Panc1 (cell line): ENCODE results near the gene TSTD2. TPM values are rescaled to one million over a fixed set of nuclear protein-coding genes. Genes with fewer than 3 reads are reported as not detected.

Source experiments
- ATAC-seq: fragments of 200-7000 bp; cut with Tn5 transposase; 2 replicates; pipeline ENCODE4 v1.9.1; 2020; ENCODE audit warnings: mild to moderate bottlenecking, moderate library complexity
- BruUV-seq: library from RNA; stranded (reverse); fragments of 400-500 nt; replicated peaks from 2 replicates; lab custom pipeline; 2021; lab: Mats Ljungman, UMichigan
- CTCF ChIA-PET: fragments of 300-600 bp; sonication (Branson Sonifier 250); formaldehyde crosslinking; loops from one replicate; lab custom pipeline; 2022; ENCODE audit warnings: antibody characterized with exemption; lab: Charles Lee
- POLR2A ChIA-PET: fragments of 300-600 bp; sonication (Branson Sonifier 250); formaldehyde crosslinking; loops from one replicate; lab custom pipeline; 2022; ENCODE audit warnings: antibody characterized with exemption; lab: Charles Lee
- DNase-seq: peaks from one replicate; pipeline ENCODE4 v3.0.0-alpha.2; 2010; ENCODE audit warnings: low read depth, low spot score
- H3K27ac ChIP-seq: 2 replicates; pipeline ENCODE4 v1.5.1; 2011; ENCODE audit warnings: mild to moderate bottlenecking, low read length, inconsistent platforms
- H3K27me3 ChIP-seq: fragments of 200-500 bp; sonication (Bioruptor generic); 2 replicates; pipeline ENCODE4 v1.6.0; 2014; ENCODE audit warnings: low read length, inconsistent platforms; ENCODE audit not compliant: control insufficient read depth, insufficient read depth
- H3K36me3 ChIP-seq: fragments of 200-500 bp; sonication (Bioruptor generic); 2 replicates; pipeline ENCODE4 v1.5.1; 2014; ENCODE audit warnings: inconsistent platforms, mild to moderate bottlenecking, low read length, moderate library complexity; ENCODE audit not compliant: control insufficient read depth, insufficient read depth
- H3K4me1 ChIP-seq: 2 replicates; pipeline ENCODE4 v1.5.1; 2011; ENCODE audit warnings: inconsistent platforms, mild to moderate bottlenecking, low read length, moderate library complexity; ENCODE audit not compliant: control insufficient read depth, insufficient read depth
- H3K4me3 ChIP-seq, 2 experiments: 2 replicates each; pipeline ENCODE4 v1.5.1; 2011 to 2012; ENCODE audit warnings: low read depth in 2 of 2, low read length in 2 of 2, mild to moderate bottlenecking in 2 of 2, inconsistent platforms in 1 of 2, moderate library complexity in 1 of 2
- H3K9me3 ChIP-seq: fragments of 200-500 bp; sonication (Bioruptor generic); 2 replicates; pipeline ENCODE4 v1.5.1; 2014; ENCODE audit warnings: low read depth, mild to moderate bottlenecking, inconsistent platforms, low read length, moderate library complexity; ENCODE audit not compliant: control insufficient read depth, insufficient read depth
- POLR2AphosphoS5 ChIP-seq: IDR thresholded peaks from 2 replicates; pipeline ENCODE4 v1.6.1; 2012; ENCODE audit warnings: mild to moderate bottlenecking, low read depth, low read length, moderate library complexity
- SIN3A ChIP-seq: IDR thresholded peaks from 2 replicates; pipeline ENCODE4 v1.6.1; 2012; ENCODE audit warnings: low read depth, mild to moderate bottlenecking, low read length, moderate library complexity, borderline replicate concordance; ENCODE audit not compliant: insufficient read depth
- TCF7L2 ChIP-seq: IDR thresholded peaks from 2 replicates; pipeline ENCODE4 v1.6.1; 2011; ENCODE audit warnings: mild to moderate bottlenecking, low read depth, low read length, inconsistent platforms
- in situ Hi-C: cut with HindIII; loops from 2 replicates; pipeline ENCODE4 v1.10.0; 2016; ENCODE audit warnings: low sequenced_read_pairs, low pct_unique_long_range_greater_than_20kb
- intact Hi-C: fragments of 100-400 bp; cut with micrococcal nuclease; formaldehyde crosslinking; loops from one replicate; pipeline ENCODE4 v1.10.0; 2022; ENCODE audit not compliant: unreplicated experiment
- total RNA-seq: library from RNA; stranded (reverse); gene quantifications from one replicate; pipeline ENCODE4 v1.2.1, GENCODE V29; 2021; ENCODE audit not compliant: unreplicated experiment
- TF ChIP-seq, protein P1 (sequence below), 2 experiments: IDR thresholded peaks; 2 replicates each; pipeline ENCODE4 v1.6.1; 2011 to 2012; ENCODE audit warnings: low read depth in 2 of 2, control low read depth in 1 of 2, low read length in 1 of 2, mild to moderate bottlenecking in 1 of 2, moderate library complexity in 1 of 2; ENCODE audit not compliant: insufficient read depth in 1 of 2
- TF ChIP-seq, protein P2 (sequence below): fragments of 450-650 bp; IDR thresholded peaks from 2 replicates; pipeline ENCODE4 v1.5.1; 2017; ENCODE audit warnings: mild to moderate bottlenecking

Gene TSTD2
- total RNA-seq, 1 experiment from 2014 or later: 10.1 TPM

DNA sequence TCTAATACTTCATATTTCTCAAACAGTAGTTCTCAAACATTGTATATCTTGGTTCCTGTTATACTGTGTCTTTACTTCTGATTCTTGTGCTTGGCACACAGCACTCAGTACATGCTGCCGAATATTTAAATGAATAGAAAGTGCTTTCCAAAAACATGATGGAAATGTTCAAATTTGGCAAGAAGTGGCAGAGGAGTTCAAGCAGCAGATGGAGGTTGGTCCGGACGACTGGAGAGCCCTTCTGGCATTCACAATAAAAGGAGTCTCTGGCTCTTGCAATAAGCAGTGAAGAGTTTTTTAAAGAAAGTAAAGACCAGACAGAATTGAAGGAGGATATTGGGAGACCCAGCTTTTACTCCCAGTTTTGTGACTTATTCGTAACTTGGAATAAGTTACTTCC lies 36.3 kb downstream of the TSTD2 start:
- ChIA-PET CTCF (interaction anchor here (0.6 kb wide), 2 partner anchors 29 to 88 kb away, joined by 3 to 13 read pairs; no protein-coding TSS in a partner anchor), POLR2A (no interaction called here)
- H3K27me3 ChIP-seq: no peaks in the 10 kb centered on the region
- DNase-seq (no peak), ATAC-seq (no peak)
- in situ Hi-C loops: no loop called here
- no peaks in the 10 kb centered on the region for H3K36me3 ChIP-seq
- no peak for TF ChIP-seq SIN3A
- no peak for TF ChIP-seq TCF7L2
- TF ChIP-seq POLR2AphosphoS5: no peak
- TF ChIP-seq, protein P1, sequence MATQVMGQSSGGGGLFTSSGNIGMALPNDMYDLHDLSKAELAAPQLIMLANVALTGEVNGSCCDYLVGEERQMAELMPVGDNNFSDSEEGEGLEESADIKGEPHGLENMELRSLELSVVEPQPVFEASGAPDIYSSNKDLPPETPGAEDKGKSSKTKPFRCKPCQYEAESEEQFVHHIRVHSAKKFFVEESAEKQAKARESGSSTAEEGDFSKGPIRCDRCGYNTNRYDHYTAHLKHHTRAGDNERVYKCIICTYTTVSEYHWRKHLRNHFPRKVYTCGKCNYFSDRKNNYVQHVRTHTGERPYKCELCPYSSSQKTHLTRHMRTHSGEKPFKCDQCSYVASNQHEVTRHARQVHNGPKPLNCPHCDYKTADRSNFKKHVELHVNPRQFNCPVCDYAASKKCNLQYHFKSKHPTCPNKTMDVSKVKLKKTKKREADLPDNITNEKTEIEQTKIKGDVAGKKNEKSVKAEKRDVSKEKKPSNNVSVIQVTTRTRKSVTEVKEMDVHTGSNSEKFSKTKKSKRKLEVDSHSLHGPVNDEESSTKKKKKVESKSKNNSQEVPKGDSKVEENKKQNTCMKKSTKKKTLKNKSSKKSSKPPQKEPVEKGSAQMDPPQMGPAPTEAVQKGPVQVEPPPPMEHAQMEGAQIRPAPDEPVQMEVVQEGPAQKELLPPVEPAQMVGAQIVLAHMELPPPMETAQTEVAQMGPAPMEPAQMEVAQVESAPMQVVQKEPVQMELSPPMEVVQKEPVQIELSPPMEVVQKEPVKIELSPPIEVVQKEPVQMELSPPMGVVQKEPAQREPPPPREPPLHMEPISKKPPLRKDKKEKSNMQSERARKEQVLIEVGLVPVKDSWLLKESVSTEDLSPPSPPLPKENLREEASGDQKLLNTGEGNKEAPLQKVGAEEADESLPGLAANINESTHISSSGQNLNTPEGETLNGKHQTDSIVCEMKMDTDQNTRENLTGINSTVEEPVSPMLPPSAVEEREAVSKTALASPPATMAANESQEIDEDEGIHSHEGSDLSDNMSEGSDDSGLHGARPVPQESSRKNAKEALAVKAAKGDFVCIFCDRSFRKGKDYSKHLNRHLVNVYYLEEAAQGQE (IDR thresholded peaks at IDR 0.05; ENCODE audit: insufficient read depth in 1 of 2, low read depth in 2 of 2, low read length in 1 of 2): no peak
- TF ChIP-seq, protein P2, sequence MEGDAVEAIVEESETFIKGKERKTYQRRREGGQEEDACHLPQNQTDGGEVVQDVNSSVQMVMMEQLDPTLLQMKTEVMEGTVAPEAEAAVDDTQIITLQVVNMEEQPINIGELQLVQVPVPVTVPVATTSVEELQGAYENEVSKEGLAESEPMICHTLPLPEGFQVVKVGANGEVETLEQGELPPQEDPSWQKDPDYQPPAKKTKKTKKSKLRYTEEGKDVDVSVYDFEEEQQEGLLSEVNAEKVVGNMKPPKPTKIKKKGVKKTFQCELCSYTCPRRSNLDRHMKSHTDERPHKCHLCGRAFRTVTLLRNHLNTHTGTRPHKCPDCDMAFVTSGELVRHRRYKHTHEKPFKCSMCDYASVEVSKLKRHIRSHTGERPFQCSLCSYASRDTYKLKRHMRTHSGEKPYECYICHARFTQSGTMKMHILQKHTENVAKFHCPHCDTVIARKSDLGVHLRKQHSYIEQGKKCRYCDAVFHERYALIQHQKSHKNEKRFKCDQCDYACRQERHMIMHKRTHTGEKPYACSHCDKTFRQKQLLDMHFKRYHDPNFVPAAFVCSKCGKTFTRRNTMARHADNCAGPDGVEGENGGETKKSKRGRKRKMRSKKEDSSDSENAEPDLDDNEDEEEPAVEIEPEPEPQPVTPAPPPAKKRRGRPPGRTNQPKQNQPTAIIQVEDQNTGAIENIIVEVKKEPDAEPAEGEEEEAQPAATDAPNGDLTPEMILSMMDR: no peak
- intact Hi-C loops: no loop called here
- no TSS peak for BruUV-seq
- H3K4me1 ChIP-seq: no peaks in the 10 kb centered on the region
- H3K4me3 ChIP-seq: no peak overlapping the region
- no peak overlapping the region for H3K27ac ChIP-seq
- no peaks in the 10 kb centered on the region for H3K9me3 ChIP-seq

DNA sequence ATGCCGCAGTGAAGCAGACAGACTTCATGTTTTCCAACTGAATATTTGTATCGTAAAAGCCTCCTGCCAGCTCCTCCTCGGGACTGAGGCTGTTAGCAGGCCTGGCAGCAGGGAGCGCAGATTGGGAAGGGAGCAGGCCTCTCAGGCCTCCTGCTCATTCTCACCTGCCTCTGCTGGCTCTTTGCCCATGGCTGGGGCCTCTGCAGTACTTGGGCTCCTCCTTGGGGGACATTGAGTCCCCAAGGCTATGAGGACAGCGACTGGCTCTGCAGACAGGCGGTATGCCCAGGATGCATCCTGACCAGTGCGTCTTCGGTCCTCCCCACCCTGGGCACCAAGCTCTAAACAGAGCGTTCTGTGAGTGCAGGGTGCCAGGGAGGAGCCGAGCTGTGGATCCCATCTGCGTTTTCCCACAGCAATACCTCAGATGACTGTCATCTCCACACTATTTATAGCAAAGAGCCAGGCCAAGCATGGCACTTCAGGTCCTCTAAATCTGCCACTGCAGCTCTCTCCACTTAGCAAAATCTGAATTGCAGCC lies 38.7 kb downstream of the TSTD2 start:
- Histone ChIP-seq H3K4me3 (no peak overlapping the region), H3K36me3 (no peaks in the 10 kb centered on the region), H3K4me1 (no peaks in the 10 kb centered on the region), H3K9me3 (no peaks in the 10 kb centered on the region), H3K27ac (no peak overlapping the region), H3K27me3 (no peaks in the 10 kb centered on the region)
- TF ChIP-seq SIN3A: no peak
- TF ChIP-seq, protein P1 (IDR thresholded peaks at IDR 0.05; ENCODE audit: insufficient read depth in 1 of 2, low read depth in 2 of 2, low read length in 1 of 2): no peak
- no peak for TF ChIP-seq TCF7L2
- TF ChIP-seq POLR2AphosphoS5: no peak
- TF ChIP-seq, protein P2: no peak
- in situ Hi-C loops: no loop called here
- intact Hi-C loops: no loop called here
- ATAC-seq: no peak
- CTCF ChIA-PET: interaction anchor here (1.4 kb wide), 1 partner anchor 125 kb away, joined by 3 read pairs; no protein-coding TSS in a partner anchor
- no TSS peak for BruUV-seq
- POLR2A ChIA-PET: no interaction called here
- no peak for DNase-seq
